Skin of body (tissue), 2 donors: ENCODE measurements around the gene NOL9. TPM values are rescaled to one million over a fixed set of nuclear protein-coding genes. Genes with fewer than 3 reads are reported as not detected.

Experiments
- DNase-seq: peaks from one replicate; lab custom pipeline; 2025; lab: John Stamatoyannopoulos, UW
- total RNA-seq: library from RNA; depleted of rRNA; stranded (reverse); fragments of >200 nt; gene quantifications from one replicate; pipeline ENCODE4 v1.2.3, GENCODE V29; 2014

NOL9 gene
- total RNA-seq, 1 donor from 2014 or later = 16.5 TPM

GRCh38 chr1:6590046-6590445 is 35.7 kb upstream of the NOL9 start:
- DNase-seq = no peak

- no peak for DNase-seq
Measured at GRCh38 chr1:6588893-6589520, 34.7 kb upstream of the NOL9 start.

- DNase-seq = no peak
Measured at GRCh38 chr1:6588128-6588892, 34.0 kb upstream of the NOL9 start.

- no peak for DNase-seq
Measured at GRCh38 chr1:6587261-6588005, 33.1 kb upstream of the NOL9 start.

DNA sequence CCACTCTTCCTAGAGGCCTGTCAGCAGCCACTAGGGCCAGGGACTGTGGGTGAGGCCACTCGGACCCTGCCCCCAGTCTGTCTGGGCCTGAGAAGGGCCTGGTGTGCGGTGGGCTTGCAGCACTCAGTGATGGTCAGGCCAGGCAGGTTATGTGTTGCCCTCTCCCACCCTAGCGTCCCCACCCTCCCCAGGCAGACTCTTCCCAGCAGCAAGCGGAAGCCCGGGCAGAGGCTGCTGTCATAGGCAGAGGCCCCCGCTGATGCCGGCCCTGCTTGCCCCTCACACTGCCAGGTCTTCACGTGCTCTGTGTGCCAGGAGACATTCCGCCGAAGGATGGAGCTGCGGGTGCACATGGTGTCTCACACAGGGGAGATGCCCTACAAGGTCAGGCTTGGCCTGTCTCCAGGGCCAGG is 32.1 kb upstream of the NOL9 start:
- no peak for DNase-seq

GRCh38 chr1:6585841-6586240 is 31.5 kb upstream of the NOL9 start:
- DNase-seq = no peak

DNA sequence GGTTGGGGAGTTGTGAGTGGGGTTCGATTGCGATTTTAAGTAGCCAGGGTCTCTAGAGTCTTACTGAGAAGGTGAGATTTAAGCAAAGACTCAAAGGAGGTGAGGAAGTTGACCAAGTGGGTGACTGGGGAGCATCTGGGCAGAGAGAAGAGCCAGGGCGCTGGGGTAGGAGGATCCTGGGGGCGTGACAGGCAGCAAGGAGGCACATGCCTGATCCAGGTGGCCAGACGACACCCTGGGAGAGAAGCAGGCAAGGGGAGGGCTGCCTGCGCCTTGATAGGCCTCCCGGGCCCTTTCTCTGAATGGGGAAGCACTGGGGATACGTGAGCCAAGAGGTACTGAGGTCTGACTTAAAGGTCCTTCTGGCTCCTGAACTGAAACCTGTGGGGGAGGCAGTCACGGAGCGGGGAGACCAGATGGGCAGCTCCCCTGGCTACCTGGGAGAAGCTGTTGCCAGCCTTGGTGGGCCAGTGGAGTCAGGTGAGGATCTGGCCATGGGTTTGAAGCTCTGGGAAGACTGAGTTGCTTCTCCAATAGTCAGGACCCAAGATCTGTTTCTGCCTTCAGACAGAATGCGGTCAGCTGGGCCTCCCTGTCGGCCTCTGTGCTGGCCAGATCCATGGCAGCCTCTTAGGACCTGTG is 30.9 kb upstream of the NOL9 start:
- no peak for DNase-seq

GRCh38 chr1:6584126-6585080 is 30.1 kb upstream of the NOL9 start:
- DNase-seq = no peak

DNA sequence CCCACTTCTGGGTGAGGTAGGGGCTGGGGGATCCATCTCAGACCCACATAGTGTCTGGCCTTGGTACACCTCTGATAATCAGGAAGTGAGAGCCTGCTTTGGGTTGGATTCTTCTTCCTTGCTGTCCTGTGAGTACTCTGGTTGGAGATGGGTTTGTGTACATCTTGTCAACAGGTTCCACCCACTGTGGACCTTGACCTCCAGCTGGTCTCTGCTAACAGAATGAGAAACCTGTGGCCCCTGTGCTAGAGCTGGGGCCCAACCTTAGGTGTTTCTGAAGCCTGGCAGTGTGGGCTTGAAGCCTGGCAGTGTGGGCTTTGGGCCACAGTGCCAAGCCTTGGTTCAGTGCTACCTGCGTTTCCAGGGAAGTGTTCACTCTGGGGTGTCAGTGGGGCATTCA is 28.1 kb upstream of the NOL9 start:
- DNase-seq = no peak

DNA sequence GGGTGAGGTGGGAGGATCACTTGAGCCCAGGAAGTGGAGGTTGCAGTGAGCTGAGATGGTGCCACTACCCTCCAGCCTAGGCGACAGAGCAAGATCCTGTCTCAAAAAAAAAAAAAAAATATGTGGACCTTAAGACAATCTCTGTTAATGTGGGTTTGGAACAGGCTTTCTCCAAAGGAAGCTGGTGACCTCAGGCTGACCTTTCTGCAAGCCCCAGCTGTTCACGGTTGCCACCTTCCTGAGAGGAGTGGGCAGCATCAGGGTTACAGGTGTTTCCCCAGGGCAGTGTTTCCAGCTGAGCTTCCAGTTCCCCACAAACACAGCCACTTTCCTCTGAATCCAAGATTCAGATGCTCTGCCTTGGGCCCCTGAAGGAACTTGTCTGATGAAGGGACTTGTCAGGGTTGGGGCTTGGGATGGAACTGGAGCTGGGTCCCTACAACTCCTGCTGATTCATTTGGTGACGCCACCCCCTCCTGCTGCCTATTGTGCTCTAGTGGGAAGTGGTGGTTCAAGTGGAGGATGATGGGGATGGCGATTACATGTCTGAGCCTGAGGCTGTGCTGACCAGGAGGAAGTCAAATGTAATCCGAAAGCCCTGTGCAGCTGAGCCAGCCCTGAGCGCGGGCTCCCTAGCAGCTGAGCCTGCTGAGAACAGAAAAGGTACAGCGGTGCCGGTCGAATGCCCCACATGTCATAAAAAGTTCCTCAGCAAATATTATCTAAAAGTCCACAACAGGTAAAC is 27.4 kb upstream of the NOL9 start:
- no peak for DNase-seq

GRCh38 chr1:6580593-6581409 is 26.5 kb upstream of the NOL9 start:
- no peak for DNase-seq

- DNase-seq = no peak
Measured at GRCh38 chr1:6580119-6580592, 25.8 kb upstream of the NOL9 start.

DNA sequence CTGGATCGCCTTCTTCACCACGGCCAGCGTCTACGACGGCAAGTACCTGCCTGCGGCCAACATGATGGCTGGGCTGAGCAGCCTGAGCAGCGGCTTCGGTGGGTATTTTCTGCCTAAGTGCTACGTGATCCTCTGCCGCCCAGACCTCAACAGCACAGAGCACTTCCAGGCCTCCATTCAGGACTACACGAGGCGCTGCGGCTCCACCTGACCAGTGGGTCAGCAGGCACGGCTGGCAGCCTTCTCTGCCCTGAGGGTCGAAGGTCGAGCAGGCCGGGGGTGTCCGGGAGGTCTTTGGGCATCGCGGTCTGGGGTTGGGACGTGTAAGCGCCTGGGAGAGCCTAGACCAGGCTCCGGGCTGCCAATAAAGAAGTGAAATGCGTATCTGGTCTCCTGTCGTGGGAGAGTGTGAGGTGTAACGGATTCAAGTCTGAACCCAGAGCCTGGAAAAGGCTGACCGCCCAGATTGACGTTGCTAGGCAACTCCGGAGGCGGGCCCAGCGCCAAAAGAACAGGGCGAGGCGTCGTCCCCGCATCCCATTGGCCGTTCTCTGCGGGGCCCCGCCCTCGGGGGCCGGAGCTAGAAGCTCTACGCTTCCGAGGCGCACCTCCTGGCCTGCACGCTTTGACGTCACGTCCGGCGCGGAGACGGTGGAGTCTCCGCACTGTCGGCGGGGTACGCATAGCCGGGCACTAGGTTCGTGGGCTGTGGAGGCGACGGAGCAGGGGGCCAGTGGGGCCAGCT is 25.2 kb upstream of the NOL9 start, which contains the start of gene ZBTB48:
TSS of gene ZBTB48 (plus strand) at position 621 of the 745 bp plus-strand sequence. CDS start 616 bp downstream, outside the sequence.
- DNase-seq = peak; percentile 96

DNA sequence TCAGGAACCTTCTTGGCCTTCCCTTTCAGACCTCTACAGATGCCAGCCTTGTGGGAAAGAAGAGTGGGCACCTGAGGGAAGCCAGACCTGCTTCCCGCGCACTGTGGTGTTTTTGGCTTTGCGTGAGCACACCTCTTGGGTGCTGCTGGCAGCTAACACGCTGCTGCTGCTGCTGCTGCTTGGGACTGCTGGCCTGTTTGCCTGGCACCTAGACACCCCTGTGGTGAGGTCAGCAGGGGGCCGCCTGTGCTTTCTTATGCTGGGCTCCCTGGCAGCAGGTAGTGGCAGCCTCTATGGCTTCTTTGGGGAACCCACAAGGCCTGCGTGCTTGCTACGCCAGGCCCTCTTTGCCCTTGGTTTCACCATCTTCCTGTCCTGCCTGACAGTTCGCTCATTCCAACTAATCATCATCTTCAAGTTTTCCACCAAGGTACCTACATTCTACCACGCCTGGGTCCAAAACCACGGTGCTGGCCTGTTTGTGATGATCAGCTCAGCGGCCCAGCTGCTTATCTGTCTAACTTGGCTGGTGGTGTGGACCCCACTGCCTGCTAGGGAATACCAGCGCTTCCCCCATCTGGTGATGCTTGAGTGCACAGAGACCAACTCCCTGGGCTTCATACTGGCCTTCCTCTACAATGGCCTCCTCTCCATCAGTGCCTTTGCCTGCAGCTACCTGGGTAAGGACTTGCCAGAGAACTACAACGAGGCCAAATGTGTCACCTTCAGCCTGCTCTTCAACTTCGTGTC is 24.5 kb upstream of the NOL9 start:
- DNase-seq = no peak

DNA sequence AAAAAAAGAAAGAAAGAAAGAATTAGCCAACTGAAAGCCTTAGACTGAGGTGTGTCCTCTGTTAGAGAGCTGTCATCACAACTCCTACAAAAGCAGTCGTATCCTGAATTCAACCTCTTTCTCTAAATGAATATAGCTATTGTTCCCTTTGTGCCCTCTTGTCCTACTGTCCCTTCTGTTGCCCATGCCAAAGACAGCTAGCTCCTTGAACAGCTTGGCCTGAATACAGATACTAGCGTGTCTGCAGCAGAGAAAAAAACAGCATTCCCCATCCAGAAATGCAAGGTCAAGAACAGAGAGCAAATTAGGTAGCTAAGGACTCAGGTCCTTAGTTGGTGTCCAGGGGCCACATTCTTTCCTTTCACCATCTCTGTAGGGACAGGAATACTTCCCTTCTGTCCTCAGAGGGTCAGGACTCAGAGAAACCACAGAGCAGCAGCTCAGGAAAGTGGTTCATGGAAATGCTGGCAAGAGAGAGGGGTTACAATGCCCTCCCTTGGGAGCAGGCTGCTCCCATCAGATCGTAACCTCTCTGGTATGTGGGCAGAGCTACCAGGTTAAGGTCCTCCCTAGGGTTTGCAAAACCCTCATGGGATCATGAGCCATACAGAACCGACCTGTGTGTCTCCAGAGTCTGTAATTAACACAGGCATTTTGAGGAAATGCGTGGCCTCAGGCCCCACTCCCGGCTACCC is 23.7 kb upstream of the NOL9 start:
- DNase-seq = no peak

- no peak for DNase-seq
Measured at GRCh38 chr1:6574818-6575217, 20.5 kb upstream of the NOL9 start.
